Neuron (in vitro differentiated cells): ENCODE measurements around the gene MAD1L1.

ENCODE experiments used
- H2AFZ ChIP-seq: one replicate; pipeline ENCODE4 v1.6.1; 2013; ENCODE audit warnings: low read depth, mild to moderate bottlenecking, inconsistent platforms, low read length, moderate library complexity
- H3K27me3 ChIP-seq: one replicate; pipeline ENCODE4 v1.6.1; 2013; ENCODE audit warnings: low read length; ENCODE audit not compliant: insufficient read depth
- H3K36me3 ChIP-seq: one replicate; pipeline ENCODE4 v1.6.1; 2013; ENCODE audit warnings: low read length; ENCODE audit not compliant: insufficient read depth
- H3K4me1 ChIP-seq: one replicate; pipeline ENCODE4 v1.6.1; 2013; ENCODE audit warnings: low read length; ENCODE audit not compliant: insufficient read depth
- H3K4me3 ChIP-seq: 2 replicates; pipeline ENCODE4 v1.5.1; 2013; ENCODE audit warnings: mild to moderate bottlenecking, low read length, moderate library complexity
- H3K9me3 ChIP-seq: one replicate; pipeline ENCODE4 v1.6.1; 2013; ENCODE audit warnings: low read length

Gene MAD1L1

GRCh38 chr7:1948887-1949680, 283.7 kb downstream of the MAD1L1 start:
- Histone ChIP-seq H3K4me3 (no peak overlapping the region), H3K9me3 (no peaks in the 10 kb centered on the region), H3K36me3 (no peaks in the 10 kb centered on the region), H3K27me3 (no peaks in the 10 kb centered on the region), H3K4me1 (no peaks in the 10 kb centered on the region), H2AFZ (no peak overlapping the region)

DNA sequence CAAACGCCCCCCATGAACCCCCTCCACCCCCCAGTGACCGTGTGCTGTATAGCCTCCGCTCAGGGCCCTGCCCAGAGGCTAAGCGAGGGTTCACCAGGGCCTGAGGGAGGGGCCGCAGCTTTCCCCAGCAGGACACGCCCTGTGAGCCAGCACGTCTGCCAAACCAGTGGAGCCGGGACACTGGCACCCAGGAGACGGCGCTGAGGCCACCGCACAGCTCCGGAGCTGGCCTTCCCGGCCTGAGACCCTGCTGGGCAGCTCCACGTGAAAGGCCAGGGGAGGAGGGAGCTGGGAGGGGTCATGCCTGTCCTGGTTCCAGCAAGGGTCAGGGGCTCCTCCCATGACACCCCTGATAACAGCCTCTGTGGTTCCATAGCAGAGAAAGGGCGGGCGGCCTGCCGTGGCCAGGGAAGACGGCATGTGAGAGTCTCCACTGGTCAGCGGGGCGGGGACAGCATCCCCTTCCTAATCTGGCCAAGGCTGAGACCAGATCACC, 284.4 kb downstream of the MAD1L1 start:
- H3K9me3 ChIP-seq = no peaks in the 10 kb centered on the region
- no peak overlapping the region for H2AFZ ChIP-seq
- no peaks in the 10 kb centered on the region for H3K27me3 ChIP-seq
- no peaks in the 10 kb centered on the region for H3K36me3 ChIP-seq
- no peaks in the 10 kb centered on the region for H3K4me1 ChIP-seq
- H3K4me3 ChIP-seq = no peak overlapping the region

- Histone ChIP-seq H3K9me3 (no peaks in the 10 kb centered on the region), H3K4me1 (peaks cover 6% of the 10 kb centered on the region), H3K27me3 (no peaks in the 10 kb centered on the region), H3K36me3 (no peaks in the 10 kb centered on the region), H3K4me3 (no peak overlapping the region), H2AFZ (no peak overlapping the region)
These were observed 285.0 kb downstream of the MAD1L1 start for GRCh38 chr7:1947586-1948217.

GRCh38 chr7:1946773-1947450, 285.8 kb downstream of the MAD1L1 start:
- H3K4me3 ChIP-seq = no peak overlapping the region
- H3K36me3 ChIP-seq = no peaks in the 10 kb centered on the region
- H2AFZ ChIP-seq = no peak overlapping the region
- H3K9me3 ChIP-seq = no peaks in the 10 kb centered on the region
- H3K4me1 ChIP-seq = peaks cover 8% of the 10 kb centered on the region
- H3K27me3 ChIP-seq = no peaks in the 10 kb centered on the region

GRCh38 chr7:1946025-1946772, 286.5 kb downstream of the MAD1L1 start:
- Histone ChIP-seq H3K4me3 (no peak overlapping the region), H3K36me3 (no peaks in the 10 kb centered on the region), H3K4me1 (peaks cover 8% of the 10 kb centered on the region), H3K9me3 (no peaks in the 10 kb centered on the region), H3K27me3 (no peaks in the 10 kb centered on the region), H2AFZ (no peak overlapping the region)

GRCh38 chr7:1945558-1945957, 287.2 kb downstream of the MAD1L1 start:
- H3K4me3 ChIP-seq = no peak overlapping the region

DNA sequence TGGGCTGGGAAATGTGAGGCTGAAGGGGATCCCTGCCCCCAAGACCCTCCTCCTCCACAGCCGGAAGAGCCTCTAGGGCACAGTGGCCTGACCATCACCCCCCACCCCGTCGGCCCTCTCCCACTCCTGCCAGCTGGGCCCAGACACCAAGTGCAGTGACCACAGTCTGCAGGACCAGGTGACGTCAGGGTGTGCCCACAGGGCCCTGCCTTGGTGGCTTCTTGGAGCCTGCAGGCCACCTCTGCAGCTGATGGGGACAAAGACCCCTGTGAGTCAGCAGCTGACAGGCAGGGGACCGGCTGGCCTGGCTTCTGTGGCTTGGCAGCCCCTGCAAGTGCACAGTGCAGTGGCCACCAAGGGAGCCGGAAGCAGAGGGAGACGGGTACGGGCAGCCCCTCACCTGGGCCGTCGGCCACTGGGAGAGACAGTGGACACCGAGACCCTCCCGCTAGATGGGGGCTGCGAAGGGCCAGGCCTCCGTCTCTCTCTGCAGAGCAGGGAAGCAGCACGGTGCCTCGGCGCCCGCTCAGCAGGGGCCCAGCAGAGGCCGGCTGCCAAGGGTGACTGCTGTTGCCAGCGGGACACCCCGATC, 288.0 kb downstream of the MAD1L1 start:
- Histone ChIP-seq H2AFZ (no peak overlapping the region), H3K27me3 (no peaks in the 10 kb centered on the region), H3K9me3 (no peaks in the 10 kb centered on the region), H3K4me1 (peaks cover 8% of the 10 kb centered on the region), H3K4me3 (no peak overlapping the region), H3K36me3 (no peaks in the 10 kb centered on the region)

More at GRCh38 chr7:1945558-1945957, 287.2 kb downstream of the MAD1L1 start:
- H2AFZ ChIP-seq = no peak overlapping the region
- H3K27me3 ChIP-seq = no peaks in the 10 kb centered on the region
- no peaks in the 10 kb centered on the region for H3K36me3 ChIP-seq
- H3K4me1 ChIP-seq = peaks cover 8% of the 10 kb centered on the region
- H3K9me3 ChIP-seq = no peaks in the 10 kb centered on the region

- H3K27me3 ChIP-seq = no peaks in the 10 kb centered on the region
- H3K4me3 ChIP-seq = no peak overlapping the region
- peaks cover 8% of the 10 kb centered on the region for H3K4me1 ChIP-seq
- H3K36me3 ChIP-seq = no peaks in the 10 kb centered on the region
- no peak overlapping the region for H2AFZ ChIP-seq
- H3K9me3 ChIP-seq = no peaks in the 10 kb centered on the region
These were observed 288.7 kb downstream of the MAD1L1 start for GRCh38 chr7:1943933-1944618.

- Histone ChIP-seq H3K4me3 (no peak overlapping the region), H3K4me1 (peaks cover 8% of the 10 kb centered on the region), H2AFZ (no peak overlapping the region), H3K27me3 (no peaks in the 10 kb centered on the region), H3K9me3 (no peaks in the 10 kb centered on the region), H3K36me3 (no peaks in the 10 kb centered on the region)
These were observed 289.4 kb downstream of the MAD1L1 start for GRCh38 chr7:1943326-1943725.

DNA sequence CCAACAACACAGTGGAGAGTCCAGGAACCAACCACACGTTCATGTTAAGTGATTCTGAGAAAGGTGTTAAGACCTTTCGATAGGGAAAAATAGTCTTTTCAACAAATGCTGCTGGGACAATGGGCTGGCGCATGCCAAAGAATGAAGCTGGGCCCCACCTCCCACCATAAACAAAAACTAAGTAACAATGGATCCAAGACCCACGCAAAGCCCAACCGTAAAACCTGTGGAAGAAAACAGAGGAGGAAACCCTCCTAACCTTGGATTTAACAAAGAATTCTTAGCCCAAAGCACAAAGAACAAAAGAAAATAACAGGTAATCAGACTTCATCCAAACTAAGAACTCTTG, 289.8 kb downstream of the MAD1L1 start:
- Histone ChIP-seq H2AFZ (no peak overlapping the region), H3K4me1 (peaks cover 8% of the 10 kb centered on the region), H3K27me3 (no peaks in the 10 kb centered on the region), H3K36me3 (no peaks in the 10 kb centered on the region), H3K9me3 (no peaks in the 10 kb centered on the region), H3K4me3 (no peak overlapping the region)

DNA sequence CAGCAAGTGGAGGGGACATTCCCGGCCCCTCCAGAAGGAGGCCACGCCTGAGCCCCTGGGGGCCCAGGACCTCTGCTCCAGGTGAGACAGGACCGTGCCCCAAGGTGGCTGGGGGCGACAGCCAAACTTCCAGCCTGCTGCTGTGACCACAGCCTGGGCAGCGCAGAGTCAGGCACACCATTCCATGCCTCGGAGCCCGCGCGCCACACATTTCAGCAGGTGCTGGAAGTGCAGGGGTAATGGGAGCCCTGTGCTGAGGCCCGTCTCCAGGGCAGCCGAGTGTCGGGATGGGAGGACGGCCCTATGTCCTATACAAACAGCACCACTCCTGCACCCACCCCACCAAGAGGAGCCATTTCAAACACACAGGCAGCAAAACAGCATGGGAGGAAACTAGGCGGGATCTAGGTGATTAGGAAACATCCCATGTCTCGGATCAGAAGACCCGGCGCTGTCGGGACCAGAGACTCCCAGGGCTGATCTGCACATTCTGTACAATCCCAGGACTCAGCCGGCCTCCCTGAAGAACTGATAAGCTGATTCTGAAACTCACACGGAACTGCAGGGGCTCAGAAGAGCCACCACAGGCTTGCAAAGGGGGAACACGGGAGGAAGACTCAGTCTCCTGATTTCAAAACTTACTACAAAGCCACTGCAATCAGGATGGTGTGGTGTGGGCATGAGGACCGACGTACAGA, 290.4 kb downstream of the MAD1L1 start:
- Histone ChIP-seq H3K4me3 (no peak overlapping the region), H3K27me3 (no peaks in the 10 kb centered on the region), H2AFZ (no peak overlapping the region), H3K36me3 (no peaks in the 10 kb centered on the region), H3K9me3 (no peaks in the 10 kb centered on the region), H3K4me1 (peaks cover 8% of the 10 kb centered on the region)
